ENCODE measurements around the gene SLC66A3. TPM values are rescaled to one million over a fixed set of nuclear protein-coding genes. Genes with fewer than 3 reads are reported as not detected.

Gene SLC66A3
- total RNA-seq, 1 donor from 2014 or later = 23.3 TPM

GRCh38 chr2:11208083-11208482 lies 52.8 kb downstream of the SLC66A3 start:
- DNase-seq (ENCODE audit: extremely low read depth, low read depth, low spot score) = no peak

- DNase-seq (ENCODE audit: extremely low read depth, low read depth, low spot score) = no peak
These were observed 57.4 kb downstream of the SLC66A3 start for GRCh38 chr2:11212645-11213044.

GRCh38 chr2:11213090-11213638 lies 57.9 kb downstream of the SLC66A3 start:
- no peak for DNase-seq (ENCODE audit: extremely low read depth, low read depth, low spot score)

- DNase-seq (ENCODE audit: extremely low read depth, low read depth, low spot score) = no peak
These were observed 58.7 kb downstream of the SLC66A3 start for GRCh38 chr2:11213975-11214374.

DNA sequence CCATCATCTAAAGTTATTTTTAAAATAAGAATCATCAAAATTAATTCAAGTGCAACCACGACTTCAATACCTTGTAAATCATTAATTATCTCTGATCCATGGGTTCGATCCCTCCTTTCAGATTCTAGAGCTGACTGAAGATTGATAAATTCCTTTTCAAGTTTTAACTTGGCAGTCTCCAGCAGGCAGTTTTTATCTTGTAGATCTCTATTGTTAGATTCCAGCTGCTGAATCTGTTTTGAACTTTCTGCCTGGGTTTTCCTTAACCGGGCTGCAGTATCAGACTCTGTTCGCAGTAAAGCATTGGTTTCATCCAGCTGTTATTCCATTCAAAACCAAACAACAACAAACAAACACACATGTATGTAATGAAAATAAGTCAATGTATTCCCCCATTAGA lies 59.5 kb downstream of the SLC66A3 start:
- no peak for DNase-seq (ENCODE audit: extremely low read depth, low read depth, low spot score)

DNA sequence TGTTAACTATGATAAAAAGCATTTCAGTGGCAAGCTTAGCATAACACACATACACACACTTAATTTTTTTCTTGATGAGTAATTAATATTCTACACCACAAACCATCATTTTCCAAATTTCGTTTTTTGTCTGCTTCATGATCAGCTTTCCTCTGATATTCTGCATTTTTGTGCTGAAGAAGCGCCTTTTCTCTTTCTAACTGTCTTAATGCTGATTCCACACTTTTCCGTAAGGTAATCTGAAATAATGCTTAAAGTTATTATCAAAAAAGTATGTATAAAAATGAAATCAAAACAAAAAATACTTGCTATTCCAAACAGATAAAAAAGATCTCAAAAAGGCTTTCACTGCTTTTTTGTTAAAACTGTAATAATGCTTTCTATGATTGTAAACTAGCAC lies 60.1 kb downstream of the SLC66A3 start:
- DNase-seq (ENCODE audit: extremely low read depth, low read depth, low spot score) = no peak

DNA sequence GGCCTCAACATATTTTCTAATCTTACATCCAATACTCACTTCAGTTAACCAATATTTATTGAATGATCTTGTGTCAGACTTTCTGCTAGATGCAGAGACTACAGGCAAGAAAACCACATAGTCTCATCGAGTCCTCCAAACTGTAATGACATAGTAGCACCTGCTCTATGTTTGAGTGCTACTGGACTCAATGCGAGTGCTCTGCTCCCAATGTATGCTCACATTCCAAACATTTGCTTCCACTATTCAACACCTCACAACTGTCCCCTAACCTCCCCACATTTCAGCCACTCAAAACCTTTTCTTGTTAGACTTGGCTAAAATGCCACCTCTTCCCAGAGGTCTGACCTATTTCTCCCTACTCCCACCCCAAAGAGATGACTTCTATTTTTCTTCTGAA lies 65.2 kb downstream of the SLC66A3 start:
- DNase-seq (ENCODE audit: extremely low read depth, low read depth, low spot score) = no peak

DNA sequence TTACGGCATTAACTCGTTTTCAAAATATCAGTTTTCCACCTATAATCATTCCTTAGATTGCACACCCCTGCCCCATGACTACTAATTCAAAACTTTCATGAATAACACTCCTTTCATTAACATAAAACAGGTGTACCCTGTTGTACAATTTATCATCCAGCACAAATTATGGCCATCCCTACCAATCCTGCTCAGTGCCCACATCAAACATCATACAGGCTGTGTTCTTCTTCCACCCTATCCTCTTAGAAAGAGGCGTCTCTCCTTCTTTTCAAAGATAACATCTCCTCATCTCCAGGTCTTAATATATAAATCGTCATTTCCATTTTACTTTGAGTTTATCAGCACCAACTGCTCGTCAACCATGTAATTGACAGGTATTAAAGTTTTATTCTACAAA lies 67.6 kb downstream of the SLC66A3 start:
- DNase-seq (ENCODE audit: extremely low read depth, low read depth, low spot score) = no peak

DNA sequence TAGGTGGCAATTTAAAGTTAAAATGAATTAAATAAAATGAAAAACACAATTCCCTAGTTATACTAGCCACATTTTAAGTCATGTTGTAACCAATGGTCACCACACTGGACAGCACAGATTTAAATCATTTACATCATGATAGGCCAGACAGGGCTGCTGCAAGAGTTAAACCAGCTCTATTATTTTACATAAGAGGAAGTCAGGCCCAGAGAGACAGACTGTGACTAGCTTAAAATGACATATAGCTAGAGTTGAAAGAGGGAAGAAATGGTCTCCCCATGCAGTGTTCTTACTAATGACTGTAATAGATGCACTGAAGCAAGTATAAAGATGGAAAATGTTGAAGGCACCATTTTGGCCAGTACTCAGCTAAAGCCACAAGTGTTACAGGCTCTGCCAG lies 69.6 kb downstream of the SLC66A3 start:
- DNase-seq (ENCODE audit: extremely low read depth, low read depth, low spot score) = no peak

- no peak for DNase-seq (ENCODE audit: extremely low read depth, low read depth, low spot score)
These were observed 72.3 kb downstream of the SLC66A3 start for GRCh38 chr2:11227595-11227994.

Other genes with a start within 250 kb of the SLC66A3 start
- gene KCNF1, start 243.5 kb upstream of the SLC66A3 start, total RNA-seq = 1.3 and 2.3 TPM in 2 replicates
- gene ROCK2, start 189.2 kb downstream of the SLC66A3 start, total RNA-seq = 30.8 and 47.4 TPM in 2 replicates